ENCODE measurements around the gene COLEC11. TPM values are rescaled to one million over a fixed set of nuclear protein-coding genes. Genes with fewer than 3 reads are reported as not detected.
"Not testable (repeated sequence)": the region's sequence is repeated elsewhere in the genome, so short reads cannot be mapped to it uniquely, and the experiment has no call there.

Gene COLEC11
- total RNA-seq, 4 donors from 2014 or later = 0.56 to 2.3 (median 1.0) TPM; not detected in 1

- 94 to 98% methylated on average over 17 to 20 of the region's 21 CpGs for WGBS, 2 donors
- Histone ChIP-seq H3K27ac (no peak overlapping the region), H3K9me3 (no peaks in the 10 kb centered on the region), H3K4me1 (no peaks in the 10 kb centered on the region), H3K27me3 (no peaks in the 10 kb centered on the region), H3K4me3 (no peak overlapping the region), H3K36me3 (no peaks in the 10 kb centered on the region)
- intact Hi-C loops (cut with DNase I) = no loop called here
- TF ChIP-seq POLR2A (IDR thresholded peaks at IDR 0.05) (no peak), CTCF (IDR thresholded peaks at IDR 0.05) (no peak)
- no peak for DNase-seq
Observed at GRCh38 chr2:3617198-3617890, 22.4 kb downstream of the COLEC11 start.

GRCh38 chr2:3618367-3618766, 23.5 kb downstream of the COLEC11 start:
- Histone ChIP-seq H3K4me1 (no peaks in the 10 kb centered on the region), H3K27me3 (no peaks in the 10 kb centered on the region), H3K4me3 (no peak overlapping the region), H3K9me3 (no peaks in the 10 kb centered on the region), H3K27ac (no peak overlapping the region), H3K36me3 (no peaks in the 10 kb centered on the region)
- TF ChIP-seq CTCF (IDR thresholded peaks at IDR 0.05) = no peak
- no peak for TF ChIP-seq POLR2A (IDR thresholded peaks at IDR 0.05)
- intact Hi-C loops (cut with DNase I) = no loop called here
- no peak for DNase-seq

GRCh38 chr2:3619033-3619432, 24.1 kb downstream of the COLEC11 start:
- no peak for DNase-seq
- no peak overlapping the region for H3K4me3 ChIP-seq
- 85 to 93% methylated on average over 2 of the region's 2 CpGs for WGBS, 2 donors
- no peaks in the 10 kb centered on the region for H3K4me1 ChIP-seq
- no peaks in the 10 kb centered on the region for H3K27me3 ChIP-seq
- no peaks in the 10 kb centered on the region for H3K36me3 ChIP-seq
- H3K27ac ChIP-seq = no peak overlapping the region
- intact Hi-C loops (cut with DNase I) = no loop called here
- TF ChIP-seq CTCF (IDR thresholded peaks at IDR 0.05) = no peak
- TF ChIP-seq POLR2A (IDR thresholded peaks at IDR 0.05) = no peak
- no peaks in the 10 kb centered on the region for H3K9me3 ChIP-seq

GRCh38 chr2:3619661-3620060, 24.7 kb downstream of the COLEC11 start:
- H3K4me1 ChIP-seq; DNase-seq; H3K9me3 ChIP-seq; H3K27me3 ChIP-seq; H3K36me3 ChIP-seq; H3K27ac ChIP-seq; intact Hi-C loops (cut with DNase I); H3K4me3 ChIP-seq: not testable (repeated sequence)
- 89 to 93% methylated on average over 9 of the region's 9 CpGs for whole genome bisulfite sequencing, 2 donors

- WGBS, 2 donors = 35 to 52% methylated on average over 5 of the region's 5 CpGs
- no peak overlapping the region for H3K27ac ChIP-seq
- TF ChIP-seq CTCF (IDR thresholded peaks at IDR 0.05) (no peak), POLR2A (IDR thresholded peaks at IDR 0.05) (no peak)
- no peaks in the 10 kb centered on the region for H3K36me3 ChIP-seq
- no peak overlapping the region for H3K4me3 ChIP-seq
- H3K27me3 ChIP-seq = no peaks in the 10 kb centered on the region
- no peaks in the 10 kb centered on the region for H3K9me3 ChIP-seq
- H3K4me1 ChIP-seq = peaks cover 0 to under 1% (median 0%) of the 10 kb centered on the region in 3 donors
- no peak for DNase-seq
- intact Hi-C loops (cut with DNase I) = no loop called here
Observed at GRCh38 chr2:3620834-3621233, 25.9 kb downstream of the COLEC11 start.

GRCh38 chr2:3622967-3623366, 28.1 kb downstream of the COLEC11 start:
- DNase-seq = no peak
- no peak overlapping the region for H3K4me3 ChIP-seq
- H3K27ac ChIP-seq = no peak overlapping the region
- H3K36me3 ChIP-seq = no peaks in the 10 kb centered on the region
- H3K27me3 ChIP-seq = no peaks in the 10 kb centered on the region
- 41 to 91% methylated on average over 1 of the region's 1 CpG for WGBS, 2 donors
- intact Hi-C loops (cut with DNase I) = no loop called here
- H3K9me3 ChIP-seq = no peaks in the 10 kb centered on the region
- peaks cover 0 to 6% (median 0%) of the 10 kb centered on the region in 3 donors for H3K4me1 ChIP-seq
- TF ChIP-seq POLR2A (IDR thresholded peaks at IDR 0.05) (no peak), CTCF (IDR thresholded peaks at IDR 0.05) (no peak)

Data from esophagus squamous epithelium (tissue), 5 donors.